ENCODE data around the gene SPINT2. TPM values are rescaled to one million over a fixed set of nuclear protein-coding genes. Genes with fewer than 3 reads are reported as not detected.

Gene SPINT2
- polyA plus RNA-seq, 1 donor from 2014 or later = 167 TPM

- no peaks in the 10 kb centered on the region for H3K9me3 Mint-ChIP-seq
- H3K27me3 Mint-ChIP-seq = no peaks in the 10 kb centered on the region
- peaks cover 13% of the 10 kb centered on the region for H3K36me3 Mint-ChIP-seq
- peaks cover 4 to 6% (median 5%) of the 10 kb centered on the region in 3 donors for H3K4me1 Mint-ChIP-seq
- H3K27ac Mint-ChIP-seq = no peak overlapping the region
- H3K4me3 Mint-ChIP-seq = no peak overlapping the region
Measured at GRCh38 chr19:38288123-38288855, 23.9 kb downstream of the SPINT2 start.

GRCh38 chr19:38289955-38290354 is 25.6 kb downstream of the SPINT2 start:
- Mint-ChIP-seq H3K27ac (no peak overlapping the region), H3K9me3 (no peaks in the 10 kb centered on the region), H3K4me1 (no peaks in the 10 kb centered on the region), H3K27me3 (no peaks in the 10 kb centered on the region), H3K36me3 (peaks cover 8% of the 10 kb centered on the region), H3K4me3 (no peak overlapping the region)

GRCh38 chr19:38290631-38291147 is 26.3 kb downstream of the SPINT2 start:
- no peak overlapping the region for H3K27ac Mint-ChIP-seq
- H3K36me3 Mint-ChIP-seq = peaks cover 8% of the 10 kb centered on the region
- no peaks in the 10 kb centered on the region for H3K4me1 Mint-ChIP-seq
- no peaks in the 10 kb centered on the region for H3K9me3 Mint-ChIP-seq
- no peaks in the 10 kb centered on the region for H3K27me3 Mint-ChIP-seq
- no peak overlapping the region for H3K4me3 Mint-ChIP-seq

DNA sequence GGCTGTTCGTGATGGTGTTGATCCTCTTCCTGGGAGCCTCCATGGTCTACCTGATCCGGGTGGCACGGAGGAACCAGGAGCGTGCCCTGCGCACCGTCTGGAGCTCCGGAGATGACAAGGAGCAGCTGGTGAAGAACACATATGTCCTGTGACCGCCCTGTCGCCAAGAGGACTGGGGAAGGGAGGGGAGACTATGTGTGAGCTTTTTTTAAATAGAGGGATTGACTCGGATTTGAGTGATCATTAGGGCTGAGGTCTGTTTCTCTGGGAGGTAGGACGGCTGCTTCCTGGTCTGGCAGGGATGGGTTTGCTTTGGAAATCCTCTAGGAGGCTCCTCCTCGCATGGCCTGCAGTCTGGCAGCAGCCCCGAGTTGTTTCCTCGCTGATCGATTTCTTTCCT is 27.5 kb downstream of the SPINT2 start:
- no peaks in the 10 kb centered on the region for H3K4me1 Mint-ChIP-seq
- no peaks in the 10 kb centered on the region for H3K9me3 Mint-ChIP-seq
- H3K27me3 Mint-ChIP-seq = no peaks in the 10 kb centered on the region
- no peak overlapping the region for H3K27ac Mint-ChIP-seq
- H3K4me3 Mint-ChIP-seq = no peak overlapping the region
- peaks cover 5% of the 10 kb centered on the region for H3K36me3 Mint-ChIP-seq

DNA sequence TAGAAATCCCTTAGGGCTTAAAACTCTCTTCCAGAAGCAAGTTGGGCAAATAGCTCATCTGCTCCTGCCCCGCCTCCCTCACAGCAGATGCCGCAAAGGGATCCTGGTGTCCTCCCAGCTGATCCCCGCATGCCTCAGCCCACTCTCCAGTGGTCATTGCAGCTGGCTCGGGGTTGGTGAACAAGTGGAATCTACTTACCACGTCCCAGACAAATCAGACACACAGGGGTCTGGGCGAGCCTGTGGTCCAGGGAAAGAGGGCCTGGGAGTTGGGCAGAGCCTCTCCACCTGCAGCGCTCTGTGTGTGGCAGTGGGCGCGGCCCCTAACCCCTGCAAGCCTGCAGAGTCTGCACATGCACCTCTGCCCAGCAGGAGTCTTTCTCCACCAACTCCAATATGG is 28.9 kb downstream of the SPINT2 start:
- Mint-ChIP-seq H3K36me3 (peaks cover 5% of the 10 kb centered on the region), H3K27ac (no peak overlapping the region), H3K4me3 (peak overlapping the region in 1 of 4 donors; percentile 54), H3K4me1 (no peaks in the 10 kb centered on the region), H3K27me3 (no peaks in the 10 kb centered on the region), H3K9me3 (no peaks in the 10 kb centered on the region)

DNA sequence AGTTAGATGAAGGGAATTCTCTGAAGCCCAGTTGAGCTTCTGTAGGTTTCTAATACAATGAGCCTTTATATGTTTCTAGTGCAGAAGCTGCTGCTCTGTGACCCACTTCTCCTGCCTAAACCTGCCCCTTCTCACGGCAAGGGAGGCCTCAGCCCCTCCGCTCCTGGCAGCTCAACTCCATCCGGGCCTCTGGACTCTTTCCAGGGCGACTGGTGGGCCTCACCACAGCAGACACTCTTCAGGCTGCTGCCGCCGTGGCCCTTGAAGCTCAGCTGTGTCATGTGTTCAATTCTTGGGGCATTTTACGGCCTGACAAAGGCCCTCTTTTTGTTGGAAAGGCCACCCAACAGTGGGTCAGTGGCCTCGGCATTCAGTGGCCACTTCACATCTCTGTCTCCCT is 29.7 kb downstream of the SPINT2 start:
- Mint-ChIP-seq H3K36me3 (peaks cover 5% of the 10 kb centered on the region), H3K27ac (no peak overlapping the region), H3K27me3 (no peaks in the 10 kb centered on the region), H3K4me3 (no peak overlapping the region), H3K4me1 (no peaks in the 10 kb centered on the region), H3K9me3 (no peaks in the 10 kb centered on the region)

- Mint-ChIP-seq H3K4me3 (no peak overlapping the region), H3K27me3 (no peaks in the 10 kb centered on the region), H3K36me3 (peaks cover 3% of the 10 kb centered on the region), H3K27ac (no peak overlapping the region), H3K4me1 (peaks cover 0 to 2% (median 0%) of the 10 kb centered on the region in 3 donors), H3K9me3 (no peaks in the 10 kb centered on the region)
Measured at GRCh38 chr19:38298821-38299680, 34.7 kb downstream of the SPINT2 start.

DNA sequence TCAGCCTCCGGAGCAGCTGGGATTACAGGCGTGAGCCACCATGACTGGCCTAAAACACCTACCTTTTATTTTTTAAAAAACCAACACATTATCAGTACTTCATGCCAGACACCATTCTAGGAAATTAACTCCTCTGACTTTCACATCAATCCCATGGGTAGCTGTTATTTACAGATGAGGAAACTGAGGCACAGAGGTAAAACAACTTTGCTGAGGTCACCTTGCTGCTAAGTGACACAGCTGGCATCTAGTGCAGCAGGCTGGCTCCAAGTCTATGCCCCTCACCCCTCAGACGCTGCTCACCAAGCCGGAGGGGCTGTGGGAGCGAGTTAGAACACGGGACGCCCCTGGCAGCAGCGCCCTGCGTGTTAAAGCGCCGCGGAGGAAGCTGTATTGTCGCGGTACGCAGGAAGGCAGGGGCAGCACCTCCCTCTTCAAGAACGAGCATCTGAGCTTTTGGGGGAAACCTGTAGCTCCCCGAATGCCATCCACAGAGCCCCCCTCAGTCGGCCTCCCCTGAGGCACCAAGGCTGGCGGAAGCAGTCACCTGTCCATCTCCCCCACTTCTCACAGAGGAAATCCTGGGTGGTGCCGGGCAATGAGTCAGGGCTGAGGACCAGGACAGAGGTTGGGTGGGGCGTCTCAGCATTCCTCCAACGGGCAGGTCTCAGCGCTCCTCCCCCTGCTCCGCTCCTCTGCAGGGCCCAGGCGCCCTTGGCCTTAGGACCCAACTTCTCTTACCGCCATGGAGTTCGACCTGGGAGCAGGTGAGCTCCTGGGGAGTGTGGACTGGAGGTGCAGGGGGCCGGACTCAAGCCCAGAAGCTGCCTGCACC is 39.4 kb downstream of the SPINT2 start, which contains the start of gene C19orf33:
Gene C19orf33, plus strand, starts transcription at position 735 of the 835 bp plus-strand sequence. Its CDS starts 11 bp downstream, at position 746.
- Mint-ChIP-seq H3K4me1 (peaks cover 0 to 3% (median 0%) of the 10 kb centered on the region in 3 donors), H3K27ac (no peak within 1 kb of the TSS), H3K36me3 (peaks cover 3% of the 10 kb centered on the region), H3K4me3 (no peak within 1 kb of the TSS), H3K9me3 (no peaks in the 10 kb centered on the region), H3K27me3 (no peaks in the 10 kb centered on the region)

GRCh38 chr19:38304352-38304865 is 40.0 kb downstream of the SPINT2 start:
- H3K36me3 Mint-ChIP-seq = peaks cover 3% of the 10 kb centered on the region
- H3K27ac Mint-ChIP-seq = no peak overlapping the region
- H3K4me3 Mint-ChIP-seq = no peak overlapping the region
- no peaks in the 10 kb centered on the region for H3K9me3 Mint-ChIP-seq
- peaks cover 0 to 3% (median 0%) of the 10 kb centered on the region in 3 donors for H3K4me1 Mint-ChIP-seq
- H3K27me3 Mint-ChIP-seq = no peaks in the 10 kb centered on the region

DNA sequence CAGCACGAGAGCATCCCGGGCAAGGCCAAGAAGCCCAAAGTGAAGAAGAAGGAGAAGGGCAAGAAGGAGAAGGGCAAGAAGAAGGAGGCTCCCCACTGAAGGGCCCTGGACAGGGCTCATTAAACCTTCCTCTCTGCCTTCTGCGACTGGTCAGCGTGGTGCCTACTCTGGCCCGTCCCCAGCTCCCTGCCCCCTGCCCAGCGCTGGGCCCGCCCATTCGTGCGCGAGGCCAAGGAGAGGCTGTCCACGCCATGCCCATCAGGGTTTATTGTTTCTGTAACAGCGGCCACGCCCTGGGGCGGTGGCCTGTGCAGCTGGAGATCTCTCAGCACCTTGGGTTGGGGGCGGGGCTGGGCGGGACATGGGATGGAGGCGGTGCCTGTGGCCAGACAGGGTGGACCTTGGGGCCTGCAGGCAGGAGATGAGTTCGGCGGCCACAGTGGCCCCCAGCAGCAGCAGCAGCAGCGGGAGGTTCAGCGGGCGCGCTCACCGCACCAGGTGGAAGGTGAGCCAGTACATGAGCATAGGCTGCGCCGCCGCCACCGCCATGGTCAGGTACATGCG is 40.6 kb downstream of the SPINT2 start:
- H3K27me3 Mint-ChIP-seq = no peaks in the 10 kb centered on the region
- H3K4me1 Mint-ChIP-seq = peaks cover 0 to 3% (median 0%) of the 10 kb centered on the region in 3 donors
- no peak overlapping the region for H3K27ac Mint-ChIP-seq
- H3K36me3 Mint-ChIP-seq = peaks cover 6% of the 10 kb centered on the region
- H3K4me3 Mint-ChIP-seq = no peak overlapping the region
- no peaks in the 10 kb centered on the region for H3K9me3 Mint-ChIP-seq

GRCh38 chr19:38306236-38306635 is 41.9 kb downstream of the SPINT2 start:
- Mint-ChIP-seq H3K4me3 (no peak overlapping the region), H3K36me3 (peaks cover 6% of the 10 kb centered on the region), H3K4me1 (peaks cover 0 to 3% (median 0%) of the 10 kb centered on the region in 3 donors), H3K27me3 (no peaks in the 10 kb centered on the region), H3K9me3 (no peaks in the 10 kb centered on the region), H3K27ac (no peak overlapping the region)

GRCh38 chr19:38307076-38307475 is 42.7 kb downstream of the SPINT2 start:
- Mint-ChIP-seq H3K36me3 (peaks cover 6% of the 10 kb centered on the region), H3K4me3 (no peak overlapping the region)

DNA sequence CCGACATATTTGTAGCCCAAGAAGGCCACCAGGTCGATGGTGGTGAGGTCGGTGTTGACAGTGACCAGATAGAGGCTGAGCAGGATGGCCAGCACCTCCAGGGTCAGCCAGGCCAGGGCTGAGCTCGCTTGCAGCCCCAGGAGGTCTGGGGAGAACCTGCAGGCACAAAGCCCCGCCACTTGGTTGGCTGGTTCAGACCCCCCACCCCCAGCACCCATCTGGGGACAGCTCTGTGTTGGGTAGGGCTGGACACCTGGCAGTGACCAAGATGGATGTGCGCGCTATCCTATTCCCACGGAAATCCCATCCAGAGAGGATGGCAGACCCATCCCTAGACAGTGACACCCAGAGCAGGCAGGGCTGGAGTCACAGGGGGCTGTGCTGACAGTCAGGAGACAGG is 43.2 kb downstream of the SPINT2 start:
- Mint-ChIP-seq H3K4me3 (no peak overlapping the region), H3K4me1 (peaks cover 3 to 5% (median 3%) of the 10 kb centered on the region in 3 donors), H3K9me3 (no peaks in the 10 kb centered on the region), H3K27me3 (no peaks in the 10 kb centered on the region), H3K36me3 (peaks cover 5% of the 10 kb centered on the region), H3K27ac (no peak overlapping the region)

More at GRCh38 chr19:38307076-38307475, 42.7 kb downstream of the SPINT2 start:
- Mint-ChIP-seq H3K27ac (no peak overlapping the region), H3K4me1 (peaks cover 0 to 5% (median 0%) of the 10 kb centered on the region in 3 donors), H3K9me3 (no peaks in the 10 kb centered on the region), H3K27me3 (no peaks in the 10 kb centered on the region)

All from IgD-negative memory B cell (primary cell).